Lung microvascular endothelial cell (primary cell): ENCODE data around the gene ARHGAP40. TPM values are rescaled to one million over a fixed set of nuclear protein-coding genes. Genes with fewer than 3 reads are reported as not detected.

Experiments used
- DNase-seq, 2 donors: peaks; one replicate each; pipeline versions ENCODE4 v3.0.0 to v3.0.0-alpha.2; 2010; ENCODE audit warnings: low read depth in 2 of 2
- total RNA-seq: library from RNA; depleted of rRNA; stranded (reverse); fragments of >200 nt; gene quantifications from 2 replicates; pipeline ENCODE4 v1.2.1, GENCODE V29; 2014

ARHGAP40 gene
- total RNA-seq, 1 donor from 2014 or later, result not detected

DNA sequence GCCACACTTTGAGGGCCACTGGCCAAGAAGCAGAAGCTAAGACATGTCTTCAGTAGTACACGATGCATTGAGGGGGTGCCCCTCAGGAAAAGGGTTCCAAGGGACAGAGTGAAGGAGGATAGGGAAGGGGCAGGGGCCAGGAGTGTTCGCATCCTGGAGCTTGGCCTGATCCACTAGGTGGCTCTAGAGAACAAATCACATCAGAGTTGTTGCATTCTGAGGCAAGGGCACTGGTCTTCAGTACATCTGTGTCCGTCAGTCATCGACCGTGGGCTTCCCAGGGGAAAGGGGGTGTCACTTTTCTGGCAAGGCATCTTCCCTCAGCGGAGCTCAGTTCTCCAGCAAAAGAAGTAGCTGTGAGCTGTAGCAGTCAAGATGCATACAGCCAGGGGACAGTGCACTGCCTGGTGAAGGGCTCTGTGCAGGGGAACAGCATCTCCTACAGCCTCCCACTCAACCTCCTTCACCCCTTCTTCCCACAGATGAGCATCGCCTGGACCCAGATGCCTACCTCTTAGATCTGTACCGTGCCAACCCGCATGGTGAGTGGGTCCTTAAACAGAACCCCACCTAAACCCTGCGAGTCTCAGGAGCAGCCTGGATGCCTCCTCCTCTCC lies 47.8 kb downstream of the ARHGAP40 start:
- peak; percentile 54 to 61 for DNase-seq

DNA sequence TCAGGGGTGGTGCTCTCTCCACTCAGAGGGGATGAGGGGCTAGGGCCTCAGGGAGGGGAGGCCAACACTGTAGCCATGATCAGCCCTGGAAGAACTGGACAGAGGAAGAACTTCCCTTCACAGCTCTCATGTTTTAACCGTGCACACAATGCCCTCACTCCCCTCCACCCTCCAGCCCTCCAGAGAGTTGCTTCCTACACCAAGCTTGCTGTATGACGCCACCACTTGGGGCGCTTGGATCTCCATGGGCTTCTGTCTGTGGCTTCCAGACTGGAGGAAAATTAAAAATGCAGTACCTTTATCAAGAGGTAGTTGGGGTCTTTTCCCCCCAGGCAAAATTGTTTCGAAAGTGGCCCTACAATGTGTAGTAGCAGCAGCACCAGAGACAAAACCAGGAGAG lies 48.4 kb downstream of the ARHGAP40 start:
- DNase-seq, result no peak

DNA sequence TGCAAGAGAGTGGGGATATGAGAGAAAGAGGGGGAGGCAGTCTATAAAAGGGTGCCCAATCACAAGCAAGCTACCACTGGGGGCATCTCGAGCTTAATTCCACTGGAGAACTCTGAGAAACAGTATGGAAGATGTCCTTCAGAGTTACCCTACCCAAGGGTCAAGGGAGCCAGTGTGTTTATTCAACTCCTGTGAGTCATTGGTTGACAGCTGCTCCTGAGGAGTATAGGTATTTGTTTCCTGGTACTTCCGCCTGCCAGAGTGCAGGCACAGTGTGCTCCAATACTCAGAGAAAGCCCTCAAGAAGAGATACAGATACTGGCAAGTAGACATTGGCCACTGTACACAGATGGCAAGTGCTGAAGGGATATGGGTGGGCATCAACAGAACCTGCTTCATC lies 49.5 kb downstream of the ARHGAP40 start:
- DNase-seq, result no peak

DNA sequence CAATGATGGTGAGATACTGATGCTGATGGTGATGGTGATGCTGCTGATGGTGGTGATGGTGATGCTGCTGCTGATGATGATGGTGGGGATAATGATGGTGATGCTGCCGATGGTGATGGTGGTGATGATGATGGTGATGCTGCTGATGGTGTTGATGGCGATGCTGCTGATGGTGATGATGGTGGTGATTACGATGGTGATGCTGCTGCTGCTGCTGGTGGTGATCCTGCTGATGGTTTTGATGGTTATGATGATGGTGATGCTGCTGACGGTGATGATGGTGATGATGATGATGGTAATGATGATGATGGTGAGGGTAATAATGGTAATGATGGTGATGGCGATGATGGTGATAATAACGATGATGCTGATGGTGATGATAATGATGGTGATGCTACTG lies 50.0 kb downstream of the ARHGAP40 start:
- DNase-seq, result no peak

DNA sequence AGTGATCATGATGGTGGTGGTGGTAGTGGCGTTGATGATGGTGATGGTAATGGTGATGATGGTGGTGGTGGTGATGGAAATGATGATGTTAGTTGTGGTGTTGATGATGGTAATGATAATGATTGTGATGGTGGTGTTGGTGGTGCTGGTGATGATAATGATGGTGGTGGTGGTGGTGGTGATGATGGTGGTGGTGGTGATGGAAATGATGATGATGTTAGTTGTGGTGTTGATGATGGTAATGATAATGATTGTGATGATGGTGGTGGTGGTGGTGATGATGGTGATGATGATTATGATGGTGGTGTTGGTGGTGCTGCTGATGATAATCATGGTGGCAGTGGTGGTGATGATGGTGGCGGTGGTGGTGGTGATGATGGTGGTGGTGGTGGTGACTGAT lies 51.4 kb downstream of the ARHGAP40 start:
- no peak for DNase-seq

DNA sequence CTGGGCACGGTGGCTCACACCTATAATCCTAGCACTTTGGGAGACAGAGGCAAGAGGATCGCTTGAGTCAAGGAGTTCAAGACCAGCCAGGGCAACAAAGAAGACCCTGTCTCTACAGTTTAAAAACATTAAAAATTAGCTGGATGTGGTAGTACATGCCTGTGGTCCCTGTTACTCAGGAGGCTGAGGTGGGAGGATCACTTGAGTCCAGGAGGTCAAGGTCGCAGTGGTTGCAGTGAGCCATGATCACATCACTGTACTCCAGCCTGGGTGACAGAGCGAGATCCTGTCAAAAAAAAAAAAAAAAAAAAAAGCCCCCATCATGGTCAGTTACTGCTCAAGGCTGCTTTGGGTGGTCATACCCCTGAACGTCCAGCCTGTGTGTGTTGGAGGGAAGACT lies 55.8 kb downstream of the ARHGAP40 start:
- DNase-seq, result no peak

DNA sequence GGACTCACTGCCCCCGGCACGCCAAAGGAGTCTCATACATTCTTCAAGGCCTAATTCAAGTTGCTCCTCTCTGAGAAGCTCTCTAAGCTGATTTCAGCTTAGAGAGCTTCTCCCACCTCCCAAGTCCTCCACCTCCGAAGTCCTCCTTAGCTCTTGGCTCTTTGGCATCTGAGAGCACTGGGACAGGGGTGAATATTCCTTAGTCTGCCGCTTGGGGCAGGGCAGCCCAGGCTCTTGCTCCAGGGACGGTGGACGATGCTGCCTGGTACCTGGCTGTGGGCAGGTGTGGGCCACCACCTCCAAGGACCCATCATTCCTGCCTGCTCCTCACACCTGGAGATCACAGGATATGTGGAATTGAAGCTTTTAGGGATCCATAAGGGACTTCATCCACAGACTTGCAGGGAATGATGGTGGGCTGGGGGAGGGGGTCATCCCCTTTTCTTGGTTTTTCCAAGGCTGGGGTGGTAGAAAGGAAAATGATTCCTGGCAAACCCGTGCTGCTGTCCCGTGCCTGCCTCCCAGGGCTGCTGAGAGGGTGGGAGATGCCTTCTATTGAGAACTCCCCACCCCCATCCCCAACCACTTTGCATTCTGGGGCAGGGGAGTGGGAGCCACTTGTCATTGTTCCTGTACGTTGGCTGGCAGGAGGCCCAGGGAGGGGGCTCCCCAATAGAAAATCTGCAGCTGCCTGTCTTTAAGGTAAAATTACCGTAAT lies 57.4 kb downstream of the ARHGAP40 start:
- DNase-seq, result peak; percentile 28 to 33

DNA sequence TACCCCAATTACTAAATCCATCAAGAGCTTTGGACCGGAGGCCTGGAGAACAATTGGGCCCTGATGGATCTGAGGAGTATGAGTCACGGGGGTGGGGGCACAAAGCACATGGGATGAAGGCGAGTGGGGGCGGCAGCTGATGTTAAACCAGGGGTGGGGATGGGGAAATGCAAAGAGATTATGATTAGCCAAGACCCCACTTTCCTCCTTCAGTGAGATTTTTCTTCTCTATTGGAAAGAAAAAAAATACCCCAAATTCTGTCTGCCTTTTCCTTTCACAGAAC lies 57.9 kb downstream of the ARHGAP40 start:
- no peak for DNase-seq

DNA sequence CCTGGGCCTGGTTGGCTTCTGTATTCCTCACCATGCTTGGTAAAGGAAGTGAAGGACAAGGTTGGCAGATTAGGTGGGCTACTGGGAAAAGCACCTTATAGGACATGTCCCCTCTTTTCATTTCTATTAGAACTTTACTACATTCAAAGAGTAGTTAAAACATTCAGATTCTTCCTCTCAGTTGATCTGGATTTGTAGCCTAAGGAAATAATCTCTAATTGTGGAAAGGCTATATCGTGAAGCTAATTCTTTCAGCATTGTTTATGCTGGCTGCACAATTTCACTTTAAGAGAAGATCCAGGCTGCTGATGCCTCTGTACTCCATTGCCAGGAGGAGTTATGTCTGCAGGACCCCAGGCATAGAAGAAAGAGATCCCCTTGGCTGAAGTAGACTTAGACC lies 58.8 kb downstream of the ARHGAP40 start:
- no peak for DNase-seq

DNA sequence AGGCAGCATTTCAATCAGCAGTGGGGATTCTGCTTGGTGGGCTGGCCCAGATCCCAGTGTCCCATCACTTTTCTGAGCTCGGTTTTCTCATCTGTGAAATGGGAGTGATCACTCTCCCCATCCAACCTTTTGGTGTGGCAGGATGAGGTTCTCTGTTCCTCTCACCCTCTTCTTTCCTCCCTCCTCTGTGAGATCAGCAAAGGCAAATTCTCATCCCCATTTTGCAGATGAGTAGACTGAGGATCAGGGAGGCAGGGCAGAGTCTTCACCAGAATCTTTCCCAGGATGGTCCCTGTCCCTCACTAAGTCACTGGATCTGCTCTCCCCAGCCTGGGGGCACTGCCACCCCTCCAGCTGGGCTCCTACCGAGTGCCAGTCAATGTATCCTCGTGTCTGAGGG lies 62.1 kb downstream of the ARHGAP40 start:
- no peak for DNase-seq

DNA sequence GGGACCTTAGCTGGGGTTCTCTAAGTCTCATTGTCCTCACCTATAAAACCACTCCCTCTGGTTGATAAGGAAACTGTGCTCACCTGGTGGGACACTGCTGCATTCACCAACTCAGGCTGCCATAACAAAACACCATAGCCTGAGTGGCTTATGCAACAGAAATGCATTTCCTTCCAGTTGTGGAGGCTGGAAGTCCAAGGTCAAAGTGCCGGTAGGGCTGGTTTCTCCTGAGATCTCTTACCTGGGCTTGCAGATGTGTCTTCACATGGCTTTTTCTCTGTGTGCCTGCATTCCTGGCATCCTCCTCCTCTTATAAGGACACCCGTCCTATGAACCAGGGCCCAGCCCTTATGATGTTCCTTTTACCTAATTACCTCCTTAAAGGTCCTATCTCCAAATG lies 62.7 kb downstream of the ARHGAP40 start:
- no peak for DNase-seq

DNA sequence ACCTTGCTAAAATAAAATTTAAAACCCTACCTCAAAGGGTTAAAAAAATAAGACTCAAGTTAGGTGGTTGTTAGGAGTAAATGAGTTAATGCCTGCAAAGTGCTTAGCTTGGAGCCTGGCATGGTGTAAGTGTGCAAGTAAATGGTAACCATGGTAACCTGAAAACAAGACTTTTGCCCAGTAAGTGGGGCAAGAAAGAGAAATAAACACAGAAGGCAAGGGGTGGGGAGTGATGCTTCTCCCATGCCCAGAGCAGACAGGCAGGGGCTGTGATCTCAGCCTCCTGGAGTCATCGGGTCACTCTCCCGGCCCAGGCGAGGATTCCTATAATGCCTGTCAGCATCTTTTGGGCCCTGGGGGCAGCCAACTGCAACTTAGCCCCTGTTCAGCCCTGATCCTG lies 63.5 kb downstream of the ARHGAP40 start:
- DNase-seq, result no peak

DNA sequence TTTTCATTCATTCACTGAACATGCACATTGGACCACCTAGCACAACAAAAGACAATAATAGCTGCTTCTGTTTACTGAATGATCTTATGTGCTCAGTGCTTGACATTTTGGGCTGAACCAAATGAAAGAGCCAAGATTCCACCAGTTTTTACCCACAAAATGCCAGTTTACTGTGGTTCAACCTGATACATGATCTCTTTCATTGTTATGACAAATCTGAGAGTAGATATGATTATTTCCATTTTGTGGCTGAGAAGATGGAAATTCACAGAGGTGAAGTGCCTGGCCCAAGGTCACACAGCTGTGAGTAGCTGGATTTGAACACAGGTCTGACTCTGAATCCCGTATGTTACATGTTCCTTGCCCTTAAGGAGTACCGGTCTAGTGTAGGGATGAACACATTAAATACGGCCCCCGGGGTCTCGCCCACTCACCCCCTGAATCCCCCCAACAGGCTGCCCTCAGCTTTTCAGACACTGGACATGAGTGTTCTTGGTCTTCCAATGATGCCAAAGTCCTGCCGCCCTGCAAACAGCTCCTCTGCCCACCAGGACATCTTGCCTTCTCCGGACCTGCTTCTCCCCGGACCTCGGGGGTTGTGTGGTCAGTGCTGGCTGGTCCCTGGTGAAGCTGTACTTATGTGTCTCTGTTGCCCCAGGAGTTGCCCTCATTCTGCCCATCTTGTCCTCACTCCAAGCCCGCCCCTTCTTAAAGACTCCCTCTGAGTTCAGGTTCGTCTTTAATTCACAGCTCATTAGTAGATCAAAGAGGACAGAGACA lies 64.1 kb downstream of the ARHGAP40 start:
- DNase-seq, result no peak

DNA sequence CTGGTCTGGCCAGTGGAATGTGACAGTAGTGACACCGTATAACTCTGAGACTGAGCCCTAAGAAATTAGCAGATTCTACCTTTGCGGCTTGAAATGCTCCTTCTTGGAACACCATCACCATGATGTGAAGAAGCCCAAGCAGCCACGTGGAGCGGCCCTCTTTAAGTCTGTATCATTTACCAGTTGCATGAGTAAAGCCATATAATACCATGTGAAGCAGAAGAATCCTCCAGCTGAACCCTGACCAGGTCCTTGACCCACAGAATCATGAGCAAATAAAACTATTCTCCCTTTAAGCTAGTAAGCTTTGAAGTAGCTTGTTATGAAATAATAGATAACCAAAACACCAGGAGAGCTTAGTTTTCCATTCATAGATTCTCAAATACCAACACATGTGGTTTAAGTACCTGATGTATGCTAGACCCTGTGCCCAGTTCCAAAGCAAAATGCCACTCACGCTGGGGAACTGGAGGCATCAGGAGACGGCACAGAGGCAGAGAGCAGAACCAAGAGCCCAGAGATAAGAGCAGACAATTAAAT lies 65.9 kb downstream of the ARHGAP40 start:
- no peak for DNase-seq

DNA sequence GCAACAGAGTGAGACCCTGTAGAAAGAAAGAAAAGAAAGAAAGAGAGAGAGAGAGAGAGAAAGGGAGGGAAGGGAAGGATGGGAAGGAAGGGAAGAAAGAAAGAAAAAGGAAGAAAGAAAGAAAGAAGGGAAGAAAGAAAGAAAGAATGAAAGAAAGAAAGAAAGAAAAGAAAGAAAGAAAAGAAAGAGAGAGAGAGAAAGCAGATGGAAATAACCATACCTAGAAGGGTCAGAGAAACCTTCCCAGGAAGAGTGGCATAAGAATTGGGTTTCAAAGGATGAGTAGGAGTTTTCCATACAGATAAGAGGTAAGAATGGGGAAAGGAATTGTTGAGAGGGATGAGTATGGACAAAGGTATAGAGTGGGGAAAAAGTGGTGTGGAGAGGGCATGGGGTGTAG lies 68.1 kb downstream of the ARHGAP40 start:
- DNase-seq, result no peak

DNA sequence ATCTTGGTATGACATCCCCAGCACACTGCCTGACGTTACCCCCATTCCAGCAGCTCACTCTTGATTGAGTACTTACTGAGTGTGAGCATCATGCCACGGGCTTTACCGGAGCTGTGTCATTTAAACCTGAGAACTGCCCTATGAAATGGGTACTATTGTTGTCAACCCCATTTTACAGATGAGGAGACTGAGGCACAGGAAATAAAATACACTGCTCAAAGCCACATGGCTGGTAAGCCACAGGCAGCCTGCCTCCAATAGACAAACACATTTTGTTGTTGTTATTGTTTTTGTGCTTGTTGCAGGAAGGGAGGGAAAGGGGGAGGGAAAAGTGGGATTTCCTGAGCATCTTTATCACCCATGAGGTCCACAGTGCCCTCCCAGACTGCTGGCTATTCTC lies 69.2 kb downstream of the ARHGAP40 start:
- no peak for DNase-seq

DNA sequence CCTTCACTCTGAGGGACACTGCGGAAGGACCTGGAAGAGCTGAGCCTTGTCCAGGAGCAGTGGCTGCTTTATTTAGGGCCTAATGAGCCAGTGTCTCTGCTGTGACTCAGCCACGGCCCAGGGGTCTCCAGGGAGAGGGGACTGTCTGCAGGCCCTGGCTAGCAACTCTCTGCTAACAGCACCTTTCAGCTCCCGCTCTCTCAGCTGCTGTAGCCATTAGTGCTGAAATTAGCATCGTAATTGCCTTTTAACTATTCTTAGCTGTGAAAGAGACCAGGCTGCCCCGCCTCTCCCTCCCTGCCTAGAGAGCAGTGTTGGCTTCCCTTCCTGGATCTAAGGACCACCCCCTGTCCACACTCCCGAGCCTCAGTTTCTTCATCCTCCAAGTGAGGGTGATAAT lies 69.6 kb downstream of the ARHGAP40 start:
- no peak for DNase-seq

DNA sequence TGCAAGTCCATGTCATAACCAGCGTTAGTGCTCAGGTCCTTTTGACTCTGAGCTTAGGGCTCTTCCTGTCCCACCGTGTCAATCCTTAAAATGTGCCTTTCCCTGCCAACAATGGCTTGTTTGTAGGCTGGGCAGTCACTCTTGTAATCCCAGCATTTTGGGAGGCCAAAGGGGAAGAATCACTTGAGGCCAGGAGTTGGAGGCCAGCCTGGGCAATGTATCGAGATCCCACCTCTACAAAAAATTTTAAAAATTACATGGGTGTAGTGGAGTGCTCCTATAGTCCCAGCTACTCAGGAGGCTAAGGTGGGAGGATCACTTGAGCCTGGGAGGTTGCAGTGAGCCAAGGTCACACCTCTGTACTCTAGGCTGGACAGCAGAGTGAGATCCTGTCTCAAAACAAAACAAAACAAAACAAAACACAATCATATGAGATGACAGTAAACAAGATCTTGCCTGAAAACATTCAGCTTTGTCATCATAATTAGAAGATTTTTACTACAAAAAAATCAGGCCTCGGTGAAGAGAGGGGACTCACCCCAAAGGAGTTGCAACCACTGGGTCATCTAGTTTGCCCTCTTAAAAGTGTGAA lies 70.2 kb downstream of the ARHGAP40 start:
- no peak for DNase-seq

DNA sequence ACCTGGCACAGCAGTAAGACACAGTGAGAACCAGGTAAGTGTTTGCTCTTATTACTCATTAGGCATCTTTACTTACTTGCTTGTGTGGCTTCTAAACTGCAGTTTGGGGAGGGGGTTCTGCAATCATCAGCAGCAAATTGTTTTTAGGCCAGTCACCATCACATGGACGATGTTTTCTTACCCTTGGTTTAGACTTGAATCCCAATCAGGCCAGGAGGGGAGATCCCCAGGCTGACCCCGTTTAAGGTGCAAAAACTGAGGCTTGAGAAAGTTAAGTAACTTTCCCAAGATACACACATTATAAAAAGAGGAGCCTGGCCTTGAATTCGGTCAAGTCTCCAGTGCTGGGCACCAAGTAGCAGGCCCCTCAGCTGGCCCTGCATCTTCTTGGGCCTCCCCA lies 70.9 kb downstream of the ARHGAP40 start:
- DNase-seq, result no peak

DNA sequence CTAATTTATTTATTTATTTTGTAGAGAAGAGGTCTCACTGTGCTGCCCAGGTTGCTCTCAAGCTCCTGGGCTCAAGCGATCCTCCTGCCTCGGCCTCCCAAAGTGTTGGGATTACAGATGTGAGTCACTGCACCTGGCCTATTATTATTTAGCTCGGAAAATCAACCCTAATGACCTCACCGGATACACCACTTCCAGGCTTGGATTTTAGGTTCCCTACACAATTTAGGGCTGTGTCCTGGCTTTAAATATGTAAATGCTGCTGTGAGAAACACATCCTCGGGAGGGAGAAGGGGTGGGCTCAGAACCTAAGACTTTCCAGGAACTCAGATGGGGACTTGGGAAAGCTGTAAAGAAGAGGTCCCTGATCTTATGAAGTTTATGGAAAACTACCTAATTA lies 71.7 kb downstream of the ARHGAP40 start:
- no peak for DNase-seq

DNA sequence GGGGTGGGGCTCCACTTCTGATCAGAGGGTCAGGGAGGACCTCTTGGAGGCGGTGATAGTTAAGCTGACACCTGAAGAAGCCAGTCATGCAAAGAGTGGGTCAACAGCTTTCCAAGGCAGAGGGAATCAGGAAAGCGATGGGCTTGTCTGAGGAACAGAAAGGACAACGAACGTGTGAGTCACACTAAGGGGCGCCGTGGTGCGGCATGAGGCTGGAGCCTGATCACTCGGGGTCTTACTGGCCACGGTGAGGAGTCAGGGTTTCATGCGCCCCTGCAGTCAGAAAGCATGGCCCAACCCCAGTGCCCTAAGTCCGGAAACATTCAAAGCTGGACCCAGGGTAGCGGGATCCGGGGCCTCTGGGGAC lies 72.1 kb downstream of the ARHGAP40 start:
- peak; percentile 17 to 26 for DNase-seq

DNA sequence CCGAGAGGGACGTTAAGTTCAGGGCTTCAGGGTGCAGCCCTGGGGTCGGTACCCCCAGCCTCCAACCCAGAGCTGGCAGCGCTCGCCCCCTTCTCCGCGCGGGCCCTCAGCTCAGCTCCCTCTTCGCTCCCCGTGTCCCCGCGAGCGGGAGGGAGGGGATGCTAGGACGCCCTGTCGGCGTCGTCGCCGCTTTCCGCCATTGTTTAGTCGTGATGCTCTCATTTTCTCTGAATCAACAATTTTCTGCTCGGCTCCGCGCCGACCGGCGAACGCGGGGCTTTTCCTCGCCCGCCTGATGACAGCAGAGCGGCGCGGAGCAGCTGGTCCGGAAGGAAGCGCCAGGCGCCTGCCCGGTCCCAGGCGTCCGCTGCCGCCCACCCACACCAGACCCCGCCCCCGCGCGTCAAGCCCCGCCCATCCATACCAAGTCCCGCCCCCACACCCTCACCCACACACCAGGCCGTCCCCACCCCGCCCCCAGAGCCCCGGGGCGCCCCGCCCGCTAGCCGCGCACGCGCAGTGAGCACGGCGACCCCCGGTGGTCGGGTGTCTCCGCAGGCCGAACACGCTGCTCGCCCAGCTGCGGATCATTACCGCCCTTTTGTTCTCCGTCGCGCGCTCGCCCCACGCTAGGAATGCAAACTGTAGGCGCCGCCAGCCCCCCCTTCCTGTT lies 72.6 kb downstream of the ARHGAP40 start:
- peak; percentile 68 to 77 for DNase-seq
